DND-41 (cell line): ENCODE results near the gene TMEM202.
"Not testable (repeated sequence)": the region's sequence is repeated elsewhere in the genome, so short reads cannot be mapped to it uniquely, and the experiment has no call there.

ENCODE experiments used
- ATAC-seq: fragments of 200-7000 bp; cut with Tn5 transposase; 3 replicates; pipeline ENCODE4 v1.9.1; 2021; ENCODE audit warnings: low read depth; ENCODE audit not compliant: insufficient read depth
- DNase-seq: peaks from one replicate; pipeline ENCODE4 v3.0.0-alpha.2; 2020
- H2AFZ ChIP-seq: 2 replicates; pipeline ENCODE4 v1.6.0; 2012; ENCODE audit warnings: low read depth, low read length
- H3K27ac ChIP-seq: 2 replicates; pipeline ENCODE4 v1.5.1; 2012; ENCODE audit warnings: low read length, inconsistent platforms
- H3K27me3 ChIP-seq: fragments of 200-600 bp; sonication (generic); 2 replicates; pipeline ENCODE4 v1.6.0; 2012; ENCODE audit warnings: low read length, mild to moderate bottlenecking, inconsistent platforms; ENCODE audit not compliant: insufficient read depth, poor library complexity
- H3K36me3 ChIP-seq: 2 replicates; pipeline ENCODE4 v1.5.1; 2012; ENCODE audit warnings: low read length, inconsistent platforms; ENCODE audit not compliant: insufficient read depth
- H3K4me1 ChIP-seq: 2 replicates; pipeline ENCODE4 v1.5.1; 2012; ENCODE audit warnings: mild to moderate bottlenecking, low read length; ENCODE audit not compliant: insufficient read depth
- H3K4me2 ChIP-seq: 2 replicates; pipeline ENCODE4 v1.6.0; 2012; ENCODE audit warnings: mild to moderate bottlenecking, moderate library complexity, low read length, inconsistent platforms; ENCODE audit not compliant: insufficient read depth
- H3K4me3 ChIP-seq, 2 experiments: fragments of 200-600 bp in 1 of 2; shearing (Covaris generic) in 1 of 2; 2 replicates each; pipeline ENCODE4 v1.5.1; 2012 to 2016; ENCODE audit warnings: inconsistent platforms in 2 of 2, low read length in 2 of 2, mild to moderate bottlenecking in 2 of 2, low read depth in 1 of 2, moderate library complexity in 1 of 2
- H3K79me2 ChIP-seq: 2 replicates; pipeline ENCODE4 v1.6.0; 2012; ENCODE audit warnings: low read length, inconsistent platforms; ENCODE audit not compliant: insufficient read depth
- H3K9ac ChIP-seq: 2 replicates; pipeline ENCODE4 v1.6.0; 2012; ENCODE audit warnings: low read depth, mild to moderate bottlenecking, inconsistent platforms, low read length, moderate library complexity
- H3K9me3 ChIP-seq: 2 replicates; pipeline ENCODE4 v1.5.1; 2012; ENCODE audit warnings: low read length, moderate library complexity, mild to moderate bottlenecking, inconsistent platforms; ENCODE audit not compliant: insufficient read depth, severe bottlenecking
- H4K20me1 ChIP-seq: 2 replicates; pipeline ENCODE4 v1.6.0; 2012; ENCODE audit warnings: low read length; ENCODE audit not compliant: insufficient read depth
- CTCF ChIP-seq: IDR thresholded peaks from 2 replicates; pipeline ENCODE4 v1.5.1; 2012; ENCODE audit warnings: borderline replicate concordance, low read length, moderate library complexity, mild to moderate bottlenecking; ENCODE audit not compliant: poor library complexity, severe bottlenecking; ENCODE audit errors: extremely low read depth
- EZH2 ChIP-seq: IDR thresholded peaks from 3 replicates; pipeline ENCODE4 v1.6.1; 2012; ENCODE audit warnings: borderline replicate concordance, low read depth, mild to moderate bottlenecking, moderate library complexity, low read length, inconsistent platforms; ENCODE audit not compliant: severe bottlenecking

The TMEM202 gene

GRCh38 chr15:72375846-72376581, 22.1 kb upstream of the TMEM202 start, which contains the start of gene HEXA:
HEXA (minus strand) TSS chr15:72376014; CDS start chr15:72375972, 42 bp downstream.
- Histone ChIP-seq H3K4me2 (peak within 1 kb of the TSS; percentile 86), H4K20me1 (peaks cover 2% of the 10 kb centered on the region; the same call in 1 of the 2 replicates), H3K27me3 (no peaks in the 10 kb centered on the region), H3K36me3 (no peaks in the 10 kb centered on the region; the same call in 1 of the 2 replicates), H3K9ac (peak within 1 kb of the TSS; percentile 80), H2AFZ (peak within 1 kb of the TSS; percentile 89), H3K4me1 (peaks cover 36% of the 10 kb centered on the region), H3K4me3 (peak within 1 kb of the TSS; percentile 92 to 96), H3K9me3 (no peaks in the 10 kb centered on the region), H3K79me2 (peaks cover 46% of the 10 kb centered on the region), H3K27ac (peak within 1 kb of the TSS; percentile 74)
- ATAC-seq (peak; percentile 90), DNase-seq (peak; percentile 97)
- TF ChIP-seq EZH2 = no peak
- no peak for TF ChIP-seq CTCF

- H3K27ac ChIP-seq = no peak overlapping the region
- peaks cover 34% of the 10 kb centered on the region for H3K79me2 ChIP-seq
- no peaks in the 10 kb centered on the region for H3K36me3 ChIP-seq
- H2AFZ ChIP-seq = no peak overlapping the region
- no peaks in the 10 kb centered on the region for H3K9me3 ChIP-seq
- no peaks in the 10 kb centered on the region for H4K20me1 ChIP-seq
- H3K4me2 ChIP-seq = 0 out of 2 replicates have a peak overlapping the region, but pooled peaks have one; percentile 86
- H3K4me3 ChIP-seq = no peak overlapping the region
- no peaks in the 10 kb centered on the region for H3K27me3 ChIP-seq
- ATAC-seq = no peak
- no peak for DNase-seq
- TF ChIP-seq EZH2 = no peak
- no peak for TF ChIP-seq CTCF
- H3K9ac ChIP-seq = no peak overlapping the region
- H3K4me1 ChIP-seq = peaks cover 36% of the 10 kb centered on the region
These were observed 20.8 kb upstream of the TMEM202 start for GRCh38 chr15:72377331-72377730.

- not testable (repeated sequence) for H3K9ac ChIP-seq, H3K4me3 ChIP-seq, H2AFZ ChIP-seq, H3K9me3 ChIP-seq, H3K27ac ChIP-seq, H3K27me3 ChIP-seq, H3K4me2 ChIP-seq, H3K36me3 ChIP-seq, DNase-seq, H4K20me1 ChIP-seq, ATAC-seq
- peaks cover 22% of the 10 kb centered on the region for H3K4me1 ChIP-seq
- H3K79me2 ChIP-seq = peaks cover 17% of the 10 kb centered on the region
These were observed 19.0 kb upstream of the TMEM202 start for GRCh38 chr15:72379106-72379505.

GRCh38 chr15:72379856-72380430, 18.2 kb upstream of the TMEM202 start:
- no peaks in the 10 kb centered on the region for H3K9me3 ChIP-seq
- no peak overlapping the region for H2AFZ ChIP-seq
- no peak overlapping the region for H3K4me3 ChIP-seq
- no peak overlapping the region for H3K9ac ChIP-seq
- H3K4me1 ChIP-seq = peaks cover 14% of the 10 kb centered on the region
- no peaks in the 10 kb centered on the region for H4K20me1 ChIP-seq
- H3K4me2 ChIP-seq = no peak overlapping the region
- no peak overlapping the region for H3K27ac ChIP-seq
- no peaks in the 10 kb centered on the region for H3K36me3 ChIP-seq
- no peaks in the 10 kb centered on the region for H3K27me3 ChIP-seq
- ATAC-seq (no peak), DNase-seq (no peak)
- TF ChIP-seq CTCF (no peak), EZH2 (no peak)
- H3K79me2 ChIP-seq = peaks cover 8% of the 10 kb centered on the region
